ENCODE results near the gene FNDC11. TPM values are rescaled to one million over a fixed set of nuclear protein-coding genes. Genes with fewer than 3 reads are reported as not detected.

Gene FNDC11
- total and polyA plus RNA-seq, 10 donors: 0.33 to 2.0 (median 1.00) TPM

DNA sequence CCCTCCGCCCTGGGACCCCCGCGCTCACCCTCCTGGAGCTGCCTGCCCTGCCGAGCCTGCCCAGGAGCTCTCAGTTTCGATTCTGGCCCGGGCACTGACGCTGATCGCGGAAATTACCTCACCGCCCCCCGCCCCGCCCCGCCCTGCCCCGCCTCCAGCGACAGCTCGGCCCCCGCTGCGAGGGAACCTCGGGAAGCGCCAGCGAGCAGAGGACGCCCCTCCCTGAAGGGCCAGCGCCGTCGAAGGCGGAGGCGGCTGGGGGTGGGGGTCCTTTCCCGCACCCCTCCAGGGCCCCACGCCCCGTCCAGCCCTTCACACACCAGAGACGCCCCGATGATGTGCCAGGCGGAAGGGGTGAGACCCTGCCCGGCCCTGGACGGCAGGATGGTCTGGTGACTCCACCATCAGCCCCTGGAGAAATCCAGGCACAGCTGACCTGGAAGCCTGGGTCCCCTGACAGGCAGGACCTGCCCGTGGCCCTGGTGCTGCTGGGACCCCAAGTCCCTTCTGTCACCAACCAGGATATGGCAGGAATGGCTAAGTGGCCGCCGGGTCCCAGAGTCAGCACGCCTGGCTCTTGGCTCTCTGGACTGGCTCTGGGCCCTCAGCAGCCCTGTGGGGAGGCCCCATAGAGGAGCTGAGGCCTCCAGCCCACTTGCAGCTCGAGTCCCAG, 20.3 kb downstream of the FNDC11 start, which contains the start of gene HELZ2:
HELZ2 (minus strand) TSS at position 84 of the 673 bp plus-strand sequence. CDS start 1,854 bp downstream, outside the sequence.
- 8 to 62% (median 14%) methylated on average over 4 to 40 of the region's 40 CpGs for WGBS, 5 donors

DNA sequence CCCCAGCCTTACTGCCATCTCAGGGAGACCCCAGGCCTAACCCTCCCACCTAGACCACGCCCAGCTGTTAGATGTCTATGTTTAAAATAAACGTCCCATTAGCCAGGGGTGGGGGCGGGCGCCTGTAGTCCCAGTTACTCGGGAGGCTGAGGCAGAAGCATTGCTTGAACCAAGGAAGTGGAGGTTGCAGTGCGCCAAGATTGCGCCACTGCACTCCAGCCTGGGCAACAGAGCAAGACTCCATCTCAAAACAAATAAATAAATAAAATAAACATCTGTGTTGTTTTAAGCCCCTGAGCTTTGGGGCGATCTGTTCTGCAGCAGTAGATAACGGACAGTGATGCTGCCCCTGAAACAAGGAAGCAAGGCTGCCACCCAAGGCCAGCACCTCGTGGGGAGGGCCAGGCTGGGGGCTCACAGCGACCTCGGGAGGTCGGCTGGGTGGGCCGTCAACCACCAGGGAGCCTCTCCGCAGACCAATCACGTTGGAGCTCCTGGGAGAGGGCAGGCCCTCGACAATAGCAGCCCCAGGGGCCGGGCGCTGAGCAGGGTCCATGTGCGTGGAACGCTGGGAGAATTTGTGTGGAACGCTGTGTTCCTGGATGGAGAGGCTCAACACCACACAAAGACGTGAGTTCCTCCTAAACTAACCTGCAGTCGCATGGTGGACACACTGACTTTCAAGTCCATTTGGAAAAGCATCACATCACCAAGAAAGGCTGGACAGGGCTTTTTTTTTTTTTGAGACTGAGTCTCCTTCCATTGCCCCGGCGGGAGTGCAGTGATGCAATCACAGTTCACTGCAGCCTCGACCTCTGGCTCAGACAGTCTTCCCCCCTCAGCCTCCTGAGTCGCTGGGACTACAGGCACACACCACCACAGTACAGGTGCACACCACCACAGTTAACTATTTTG, 21.1 kb downstream of the FNDC11 start:
- WGBS, 5 donors: 62 to 71% (median 63%) methylated on average over 28 of the region's 28 CpGs
- Histone ChIP-seq H3K4me1 (peaks cover 15 to 46% (median 37%) of the 10 kb centered on the region in 6 donors), H3K27me3 (replicated peaks in 1 of 7) (peaks cover 0 to 32% (median 0%) of the 10 kb centered on the region in 7 donors), H3K9me3 (no peaks in the 10 kb centered on the region), H3K27ac (peak overlapping the region; percentile 87 to 96 (median 92)), H3K36me3 (peaks cover 0 to 25% (median 12%) of the 10 kb centered on the region in 6 donors), H3K4me3 (peak overlapping the region in 1 of 8 donors; percentile 86)
- DNase-seq: peak; percentile 83
- TF ChIP-seq, protein P1, sequence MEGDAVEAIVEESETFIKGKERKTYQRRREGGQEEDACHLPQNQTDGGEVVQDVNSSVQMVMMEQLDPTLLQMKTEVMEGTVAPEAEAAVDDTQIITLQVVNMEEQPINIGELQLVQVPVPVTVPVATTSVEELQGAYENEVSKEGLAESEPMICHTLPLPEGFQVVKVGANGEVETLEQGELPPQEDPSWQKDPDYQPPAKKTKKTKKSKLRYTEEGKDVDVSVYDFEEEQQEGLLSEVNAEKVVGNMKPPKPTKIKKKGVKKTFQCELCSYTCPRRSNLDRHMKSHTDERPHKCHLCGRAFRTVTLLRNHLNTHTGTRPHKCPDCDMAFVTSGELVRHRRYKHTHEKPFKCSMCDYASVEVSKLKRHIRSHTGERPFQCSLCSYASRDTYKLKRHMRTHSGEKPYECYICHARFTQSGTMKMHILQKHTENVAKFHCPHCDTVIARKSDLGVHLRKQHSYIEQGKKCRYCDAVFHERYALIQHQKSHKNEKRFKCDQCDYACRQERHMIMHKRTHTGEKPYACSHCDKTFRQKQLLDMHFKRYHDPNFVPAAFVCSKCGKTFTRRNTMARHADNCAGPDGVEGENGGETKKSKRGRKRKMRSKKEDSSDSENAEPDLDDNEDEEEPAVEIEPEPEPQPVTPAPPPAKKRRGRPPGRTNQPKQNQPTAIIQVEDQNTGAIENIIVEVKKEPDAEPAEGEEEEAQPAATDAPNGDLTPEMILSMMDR (IDR thresholded peaks at IDR 0.05 in 8 of 11, conservative IDR thresholded peaks at IDR 0.05 in 3 of 11): no peak
- TF ChIP-seq POLR2A (IDR thresholded peaks at IDR 0.05) (no peak), POLR2AphosphoS5 (IDR thresholded peaks at IDR 0.05) (peak in 2 of 3 donors; percentile 21 to 29)
- intact Hi-C loops (cut with DNase I; ENCODE audit: low total_unique reads): no loop called here

More for the DNA sequence above, 20.3 kb downstream of the FNDC11 start, which contains the start of gene HELZ2:
- no peaks in the 10 kb centered on the region for H3K9me3 ChIP-seq
- intact Hi-C loops (cut with DNase I; ENCODE audit: low total_unique reads): no loop called here
- peaks cover 20 to 54% (median 44%) of the 10 kb centered on the region in 6 donors for H3K4me1 ChIP-seq
- H3K27ac ChIP-seq: peak within 1 kb of the TSS; percentile 87 to 96 (median 92)
- DNase-seq: peak; percentile 95
- TF ChIP-seq, protein P1 (IDR thresholded peaks at IDR 0.05 in 8 of 11, conservative IDR thresholded peaks at IDR 0.05 in 3 of 11): peak in 1 of 11 experiments; percentile 7
- TF ChIP-seq POLR2AphosphoS5 (IDR thresholded peaks at IDR 0.05) (peak; percentile 84 to 93 (median 87)), POLR2A (IDR thresholded peaks at IDR 0.05) (no peak)
- peak within 1 kb of the TSS; percentile 57 to 86 (median 68) for H3K4me3 ChIP-seq
- H3K27me3 ChIP-seq (replicated peaks in 1 of 7): peaks cover 0 to 29% (median 0%) of the 10 kb centered on the region in 7 donors
- peaks cover 0 to 32% (median 12%) of the 10 kb centered on the region in 6 donors for H3K36me3 ChIP-seq

DNA sequence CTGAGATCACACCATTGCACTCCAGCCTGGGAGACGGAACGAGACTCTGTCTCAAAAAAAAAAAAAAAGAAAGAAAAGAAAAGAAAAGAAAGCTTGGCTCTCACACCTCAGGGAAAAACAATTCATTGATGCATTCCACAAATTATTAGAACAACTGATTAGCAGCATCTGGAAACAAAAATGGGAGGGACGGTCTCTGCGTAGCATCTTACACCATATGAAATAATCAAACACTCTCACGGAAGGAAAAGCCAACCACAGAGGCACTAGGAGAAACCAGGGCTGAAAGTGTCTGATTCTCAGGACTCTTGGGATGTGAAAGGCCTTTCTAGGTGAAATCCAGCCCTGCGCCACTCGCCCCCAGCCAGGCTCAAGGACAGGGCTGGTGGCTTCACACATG, 22.4 kb downstream of the FNDC11 start:
- Histone ChIP-seq H3K4me1 (peaks cover 15 to 43% (median 30%) of the 10 kb centered on the region in 6 donors), H3K9me3 (no peaks in the 10 kb centered on the region), H3K27ac (no peak overlapping the region), H3K36me3 (peaks cover 0 to 15% (median 12%) of the 10 kb centered on the region in 6 donors), H3K4me3 (no peak overlapping the region), H3K27me3 (replicated peaks in 1 of 7) (peaks cover 0 to 32% (median 0%) of the 10 kb centered on the region in 7 donors)
- intact Hi-C loops (cut with DNase I; ENCODE audit: low total_unique reads): no loop called here
- DNase-seq: no peak
- WGBS, 5 donors: 90 to 94% (median 92%) methylated on average over 7 of the region's 7 CpGs
- TF ChIP-seq, protein P1 (IDR thresholded peaks at IDR 0.05 in 8 of 11, conservative IDR thresholded peaks at IDR 0.05 in 3 of 11): no peak
- TF ChIP-seq POLR2A (IDR thresholded peaks at IDR 0.05) (no peak), POLR2AphosphoS5 (IDR thresholded peaks at IDR 0.05) (no peak)
